Stimulated activated memory B cell treated with anti-CD40 and anti-IgM and Interleukin-4, amounts not matched to agents 10 μg/mL and 1 μg/mL and 100 μg/mL, for 72 hours (primary cell): Measurements from ENCODE around the gene LILRB4.
"Not testable (repeated sequence)": the region's sequence is repeated elsewhere in the genome, so short reads cannot be mapped to it uniquely, and the experiment has no call there.

Source experiments
- ATAC-seq: fragments of 150-1000 bp; cut with Tn5 transposase; 2 replicates; pipeline ENCODE4 v1.10.0; 2021
- H3K27ac Mint-ChIP-seq: one replicate; pipeline ENCODE4 v1.8.0; 2022; ENCODE audit warnings: mild to moderate bottlenecking, mixed read lengths
- H3K27me3 Mint-ChIP-seq: one replicate; pipeline ENCODE4 v1.8.0; 2022; ENCODE audit warnings: mixed read lengths
- H3K36me3 Mint-ChIP-seq: one replicate; pipeline ENCODE4 v1.8.0; 2022; ENCODE audit warnings: mixed read lengths
- H3K4me1 Mint-ChIP-seq: one replicate; pipeline ENCODE4 v1.8.0; 2022; ENCODE audit warnings: mixed read lengths
- H3K4me3 Mint-ChIP-seq: one replicate; pipeline ENCODE4 v1.8.0; 2022; ENCODE audit warnings: mild to moderate bottlenecking, moderate library complexity, mixed read lengths
- H3K9me3 Mint-ChIP-seq: one replicate; pipeline ENCODE4 v1.8.0; 2022; ENCODE audit warnings: mixed read lengths

Gene LILRB4

GRCh38 chr19:54667217-54667616, 4.4 kb downstream of the LILRB4 start:
- Mint-ChIP-seq H3K9me3 (peaks cover 12% of the 10 kb centered on the region), H3K27me3 (peaks cover 35% of the 10 kb centered on the region), H3K4me1 (peaks cover 7% of the 10 kb centered on the region), H3K27ac (no peak overlapping the region), H3K36me3 (peaks cover 24% of the 10 kb centered on the region), H3K4me3 (no peak overlapping the region)
- no peak for ATAC-seq

GRCh38 chr19:54668353-54668752, 5.6 kb downstream of the LILRB4 start:
- peaks cover 33% of the 10 kb centered on the region for H3K27me3 Mint-ChIP-seq
- no peaks in the 10 kb centered on the region for H3K4me1 Mint-ChIP-seq
- ATAC-seq: no peak
- peaks cover 24% of the 10 kb centered on the region for H3K36me3 Mint-ChIP-seq
- H3K27ac Mint-ChIP-seq: no peak overlapping the region
- H3K9me3 Mint-ChIP-seq: peaks cover 12% of the 10 kb centered on the region
- no peak overlapping the region for H3K4me3 Mint-ChIP-seq

GRCh38 chr19:54670576-54671357, 8.0 kb downstream of the LILRB4 start:
- H3K27ac Mint-ChIP-seq: no peak overlapping the region

GRCh38 chr19:54673222-54673621, 10.4 kb downstream of the LILRB4 start:
- H3K4me3 Mint-ChIP-seq: no peak overlapping the region
- ATAC-seq: no peak

More at GRCh38 chr19:54670576-54671357, 8.0 kb downstream of the LILRB4 start:
- Mint-ChIP-seq H3K27me3 (peaks cover 23% of the 10 kb centered on the region), H3K4me3 (no peak overlapping the region), H3K4me1 (no peaks in the 10 kb centered on the region), H3K36me3 (peaks cover 21% of the 10 kb centered on the region), H3K9me3 (peaks cover 12% of the 10 kb centered on the region)
- ATAC-seq: no peak

GRCh38 chr19:54674021-54674617, 11.3 kb downstream of the LILRB4 start:
- Mint-ChIP-seq H3K9me3 (peaks cover 4% of the 10 kb centered on the region), H3K4me3 (no peak overlapping the region), H3K36me3 (no peaks in the 10 kb centered on the region), H3K27me3 (peaks cover 44% of the 10 kb centered on the region), H3K4me1 (no peaks in the 10 kb centered on the region), H3K27ac (no peak overlapping the region)
- no peak for ATAC-seq

More at GRCh38 chr19:54673222-54673621, 10.4 kb downstream of the LILRB4 start:
- H3K27ac Mint-ChIP-seq: no peak overlapping the region
- H3K27me3 Mint-ChIP-seq: peaks cover 35% of the 10 kb centered on the region
- peaks cover 2% of the 10 kb centered on the region for H3K36me3 Mint-ChIP-seq
- no peaks in the 10 kb centered on the region for H3K4me1 Mint-ChIP-seq
- H3K9me3 Mint-ChIP-seq: peaks cover 6% of the 10 kb centered on the region

- H3K9me3 Mint-ChIP-seq, ATAC-seq, H3K4me3 Mint-ChIP-seq, H3K27ac Mint-ChIP-seq, H3K36me3 Mint-ChIP-seq, H3K4me1 Mint-ChIP-seq: not testable (repeated sequence)
- H3K27me3 Mint-ChIP-seq: peaks cover 41% of the 10 kb centered on the region
Observed at GRCh38 chr19:54676210-54676834, 13.5 kb downstream of the LILRB4 start.

- no peaks in the 10 kb centered on the region for H3K4me1 Mint-ChIP-seq
- H3K27ac Mint-ChIP-seq: no peak overlapping the region
- no peaks in the 10 kb centered on the region for H3K9me3 Mint-ChIP-seq
- no peak for ATAC-seq
- H3K36me3 Mint-ChIP-seq: no peaks in the 10 kb centered on the region
- peaks cover 42% of the 10 kb centered on the region for H3K27me3 Mint-ChIP-seq
- H3K4me3 Mint-ChIP-seq: no peak overlapping the region
Observed at GRCh38 chr19:54677217-54677616, 14.4 kb downstream of the LILRB4 start.

GRCh38 chr19:54681596-54681995, 18.8 kb downstream of the LILRB4 start:
- not testable (repeated sequence) for H3K4me1 Mint-ChIP-seq, H3K9me3 Mint-ChIP-seq, H3K36me3 Mint-ChIP-seq, H3K27ac Mint-ChIP-seq, H3K4me3 Mint-ChIP-seq, ATAC-seq
- peaks cover 55% of the 10 kb centered on the region for H3K27me3 Mint-ChIP-seq

GRCh38 chr19:54682306-54682856, 19.6 kb downstream of the LILRB4 start:
- H3K9me3 Mint-ChIP-seq: no peaks in the 10 kb centered on the region
- no peak for ATAC-seq
- H3K4me3 Mint-ChIP-seq: no peak overlapping the region
- no peak overlapping the region for H3K27ac Mint-ChIP-seq
- no peaks in the 10 kb centered on the region for H3K4me1 Mint-ChIP-seq
- H3K27me3 Mint-ChIP-seq: peaks cover 57% of the 10 kb centered on the region
- no peaks in the 10 kb centered on the region for H3K36me3 Mint-ChIP-seq

GRCh38 chr19:54684527-54684926, 21.7 kb downstream of the LILRB4 start:
- Mint-ChIP-seq H3K9me3 (no peaks in the 10 kb centered on the region), H3K36me3 (no peaks in the 10 kb centered on the region), H3K27me3 (peaks cover 50% of the 10 kb centered on the region), H3K4me1 (no peaks in the 10 kb centered on the region), H3K4me3 (no peak overlapping the region), H3K27ac (no peak overlapping the region)
- ATAC-seq: no peak

- H3K4me1 Mint-ChIP-seq: no peaks in the 10 kb centered on the region
- H3K36me3 Mint-ChIP-seq: no peaks in the 10 kb centered on the region
- H3K9me3 Mint-ChIP-seq: peaks cover 3% of the 10 kb centered on the region
- no peak for ATAC-seq
- peaks cover 67% of the 10 kb centered on the region for H3K27me3 Mint-ChIP-seq
- H3K4me3 Mint-ChIP-seq: no peak overlapping the region
- no peak overlapping the region for H3K27ac Mint-ChIP-seq
Observed at GRCh38 chr19:54691582-54692297, 29.0 kb downstream of the LILRB4 start.

GRCh38 chr19:54692298-54692615, 29.5 kb downstream of the LILRB4 start:
- Mint-ChIP-seq H3K27ac (no peak overlapping the region), H3K4me3 (no peak overlapping the region), H3K27me3 (peaks cover 63% of the 10 kb centered on the region), H3K36me3 (no peaks in the 10 kb centered on the region), H3K9me3 (peaks cover 3% of the 10 kb centered on the region), H3K4me1 (no peaks in the 10 kb centered on the region)
- no peak for ATAC-seq

GRCh38 chr19:54694648-54695047, 31.9 kb downstream of the LILRB4 start:
- Mint-ChIP-seq H3K27ac (no peak overlapping the region), H3K4me1 (no peaks in the 10 kb centered on the region), H3K27me3 (peaks cover 72% of the 10 kb centered on the region)

GRCh38 chr19:54696117-54696548, 33.3 kb downstream of the LILRB4 start:
- Mint-ChIP-seq H3K27ac (no peak overlapping the region), H3K36me3 (no peaks in the 10 kb centered on the region), H3K9me3 (peaks cover 3% of the 10 kb centered on the region), H3K4me3 (no peak overlapping the region), H3K4me1 (no peaks in the 10 kb centered on the region), H3K27me3 (peaks cover 75% of the 10 kb centered on the region)
- ATAC-seq: no peak

More at GRCh38 chr19:54694648-54695047, 31.9 kb downstream of the LILRB4 start:
- H3K4me3 Mint-ChIP-seq: no peak overlapping the region
- H3K9me3 Mint-ChIP-seq: peaks cover 3% of the 10 kb centered on the region
- H3K36me3 Mint-ChIP-seq: no peaks in the 10 kb centered on the region
- no peak for ATAC-seq

GRCh38 chr19:54696766-54697165, 34.0 kb downstream of the LILRB4 start:
- H3K36me3 Mint-ChIP-seq: no peaks in the 10 kb centered on the region
- no peaks in the 10 kb centered on the region for H3K4me1 Mint-ChIP-seq
- peaks cover 3% of the 10 kb centered on the region for H3K9me3 Mint-ChIP-seq
- peaks cover 75% of the 10 kb centered on the region for H3K27me3 Mint-ChIP-seq
- H3K27ac Mint-ChIP-seq: no peak overlapping the region
- no peak overlapping the region for H3K4me3 Mint-ChIP-seq
- no peak for ATAC-seq
